Esophagus muscularis mucosa (tissue), 4 donors: ENCODE data around the gene TARDBP.

ENCODE experiments used
- EP300 ChIP-seq: sonication (generic); formaldehyde crosslinking; IDR thresholded peaks from one replicate; pipeline ENCODE4 v1.6.1; 2017; ENCODE audit warnings: antibody characterized with exemption
- POLR2A ChIP-seq: fragments of 450-650 bp; IDR thresholded peaks from one replicate; pipeline ENCODE4 v1.6.1; 2017; ENCODE audit warnings: antibody characterized with exemption, moderate library complexity, mild to moderate bottlenecking, low read depth
- TF ChIP-seq, protein P1 (sequence below), 3 experiments: fragments of 200-600 bp in 2 of 3; fragments of 450-650 bp in 1 of 3; sonication (generic) in 2 of 3; IDR thresholded peaks; one replicate each; pipeline ENCODE4 v1.5.1; 2017 to 2019; ENCODE audit warnings: antibody characterized with exemption in 3 of 3, mild to moderate bottlenecking in 2 of 3, moderate library complexity in 1 of 3

DNA sequence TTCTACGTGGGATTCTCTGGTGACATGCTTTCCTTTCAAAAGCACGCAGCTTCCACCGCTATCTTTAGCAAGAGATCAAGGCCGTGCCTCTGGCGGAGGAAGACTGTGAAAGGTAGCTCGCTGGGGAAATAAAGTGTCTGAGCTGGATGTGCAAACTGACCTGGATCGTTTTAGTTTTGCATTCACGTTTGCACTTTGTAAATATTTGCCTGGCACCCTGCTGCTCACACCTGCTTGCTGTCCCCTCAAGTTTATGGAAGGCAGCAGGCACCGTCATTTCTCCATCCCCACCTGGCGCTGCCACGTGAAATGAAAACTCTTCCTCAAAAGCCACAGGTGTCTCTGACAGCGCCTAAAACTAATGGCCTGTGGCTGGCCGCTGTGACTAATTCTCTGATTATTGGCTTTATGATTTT is 44.0 kb upstream of the TARDBP start:
- TF ChIP-seq, protein P1, sequence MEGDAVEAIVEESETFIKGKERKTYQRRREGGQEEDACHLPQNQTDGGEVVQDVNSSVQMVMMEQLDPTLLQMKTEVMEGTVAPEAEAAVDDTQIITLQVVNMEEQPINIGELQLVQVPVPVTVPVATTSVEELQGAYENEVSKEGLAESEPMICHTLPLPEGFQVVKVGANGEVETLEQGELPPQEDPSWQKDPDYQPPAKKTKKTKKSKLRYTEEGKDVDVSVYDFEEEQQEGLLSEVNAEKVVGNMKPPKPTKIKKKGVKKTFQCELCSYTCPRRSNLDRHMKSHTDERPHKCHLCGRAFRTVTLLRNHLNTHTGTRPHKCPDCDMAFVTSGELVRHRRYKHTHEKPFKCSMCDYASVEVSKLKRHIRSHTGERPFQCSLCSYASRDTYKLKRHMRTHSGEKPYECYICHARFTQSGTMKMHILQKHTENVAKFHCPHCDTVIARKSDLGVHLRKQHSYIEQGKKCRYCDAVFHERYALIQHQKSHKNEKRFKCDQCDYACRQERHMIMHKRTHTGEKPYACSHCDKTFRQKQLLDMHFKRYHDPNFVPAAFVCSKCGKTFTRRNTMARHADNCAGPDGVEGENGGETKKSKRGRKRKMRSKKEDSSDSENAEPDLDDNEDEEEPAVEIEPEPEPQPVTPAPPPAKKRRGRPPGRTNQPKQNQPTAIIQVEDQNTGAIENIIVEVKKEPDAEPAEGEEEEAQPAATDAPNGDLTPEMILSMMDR (IDR thresholded peaks at IDR 0.05), result no peak
- TF ChIP-seq POLR2A (no peak), EP300 (no peak)
